ENCODE measurements around the gene PRDX3.

- no peak for TF ChIP-seq CTCF (IDR thresholded peaks at IDR 0.05)
- no peak for TF ChIP-seq POLR2A (IDR thresholded peaks at IDR 0.05)
Observed at GRCh38 chr10:119176166-119176565, 2.4 kb downstream of the PRDX3 start.

Measured in breast epithelium (tissue), 3 donors.